DND-41 (cell line): ENCODE measurements around the gene PEX16.

Experiments used
- ATAC-seq: fragments of 200-7000 bp; cut with Tn5 transposase; 3 replicates; pipeline ENCODE4 v1.9.1; 2021; ENCODE audit warnings: low read depth; ENCODE audit not compliant: insufficient read depth
- DNase-seq: peaks from one replicate; pipeline ENCODE4 v3.0.0-alpha.2; 2020
- H2AFZ ChIP-seq: 2 replicates; pipeline ENCODE4 v1.6.0; 2012; ENCODE audit warnings: low read depth, low read length
- H3K27ac ChIP-seq: 2 replicates; pipeline ENCODE4 v1.5.1; 2012; ENCODE audit warnings: low read length, inconsistent platforms
- H3K27me3 ChIP-seq: fragments of 200-600 bp; sonication (generic); 2 replicates; pipeline ENCODE4 v1.6.0; 2012; ENCODE audit warnings: low read length, mild to moderate bottlenecking, inconsistent platforms; ENCODE audit not compliant: insufficient read depth, poor library complexity
- H3K36me3 ChIP-seq: 2 replicates; pipeline ENCODE4 v1.5.1; 2012; ENCODE audit warnings: low read length, inconsistent platforms; ENCODE audit not compliant: insufficient read depth
- H3K4me1 ChIP-seq: 2 replicates; pipeline ENCODE4 v1.5.1; 2012; ENCODE audit warnings: mild to moderate bottlenecking, low read length; ENCODE audit not compliant: insufficient read depth
- H3K4me2 ChIP-seq: 2 replicates; pipeline ENCODE4 v1.6.0; 2012; ENCODE audit warnings: mild to moderate bottlenecking, moderate library complexity, low read length, inconsistent platforms; ENCODE audit not compliant: insufficient read depth
- H3K4me3 ChIP-seq, 2 experiments: fragments of 200-600 bp in 1 of 2; shearing (Covaris generic) in 1 of 2; 2 replicates each; pipeline ENCODE4 v1.5.1; 2012 to 2016; ENCODE audit warnings: inconsistent platforms in 2 of 2, low read length in 2 of 2, mild to moderate bottlenecking in 2 of 2, low read depth in 1 of 2, moderate library complexity in 1 of 2
- H3K79me2 ChIP-seq: 2 replicates; pipeline ENCODE4 v1.6.0; 2012; ENCODE audit warnings: low read length, inconsistent platforms; ENCODE audit not compliant: insufficient read depth
- H3K9ac ChIP-seq: 2 replicates; pipeline ENCODE4 v1.6.0; 2012; ENCODE audit warnings: low read depth, mild to moderate bottlenecking, inconsistent platforms, low read length, moderate library complexity
- H3K9me3 ChIP-seq: 2 replicates; pipeline ENCODE4 v1.5.1; 2012; ENCODE audit warnings: low read length, moderate library complexity, mild to moderate bottlenecking, inconsistent platforms; ENCODE audit not compliant: insufficient read depth, severe bottlenecking
- H4K20me1 ChIP-seq: 2 replicates; pipeline ENCODE4 v1.6.0; 2012; ENCODE audit warnings: low read length; ENCODE audit not compliant: insufficient read depth
- CTCF ChIP-seq: IDR thresholded peaks from 2 replicates; pipeline ENCODE4 v1.5.1; 2012; ENCODE audit warnings: borderline replicate concordance, low read length, moderate library complexity, mild to moderate bottlenecking; ENCODE audit not compliant: poor library complexity, severe bottlenecking; ENCODE audit errors: extremely low read depth
- EZH2 ChIP-seq: IDR thresholded peaks from 3 replicates; pipeline ENCODE4 v1.6.1; 2012; ENCODE audit warnings: borderline replicate concordance, low read depth, mild to moderate bottlenecking, moderate library complexity, low read length, inconsistent platforms; ENCODE audit not compliant: severe bottlenecking

The PEX16 gene

GRCh38 chr11:45918331-45918941 is 759 bp upstream of the PEX16 start:
- Histone ChIP-seq H3K4me2 (peak overlapping the region; percentile 94), H3K9me3 (no peaks in the 10 kb centered on the region), H3K79me2 (peaks cover 21% of the 10 kb centered on the region), H3K27ac (peak overlapping the region; percentile 82), H2AFZ (peak overlapping the region; percentile 89), H3K4me1 (peaks cover 32% of the 10 kb centered on the region), H3K9ac (peak overlapping the region; percentile 74), H3K36me3 (peaks cover 29% of the 10 kb centered on the region), H3K4me3 (peak overlapping the region; percentile 64 to 91), H4K20me1 (peaks cover 10% of the 10 kb centered on the region), H3K27me3 (no peaks in the 10 kb centered on the region)
- no peak for TF ChIP-seq EZH2
- no peak for TF ChIP-seq CTCF
- DNase-seq (peak; percentile 74), ATAC-seq (peak; percentile 52)

GRCh38 chr11:45917286-45917622 is 423 bp downstream of the PEX16 start:
- H3K9me3 ChIP-seq = no peaks in the 10 kb centered on the region
- H3K9ac ChIP-seq = peak overlapping the region; percentile 74
- H3K4me2 ChIP-seq = peak overlapping the region; percentile 94
- H2AFZ ChIP-seq = peak overlapping the region; percentile 89
- H3K27ac ChIP-seq = peak overlapping the region; percentile 82
- H3K27me3 ChIP-seq = no peaks in the 10 kb centered on the region
- no peak for ATAC-seq
- no peak for DNase-seq
- H3K4me3 ChIP-seq = peak overlapping the region; percentile 64 to 91
- peaks cover 35% of the 10 kb centered on the region for H3K36me3 ChIP-seq
- peaks cover 21% of the 10 kb centered on the region for H3K79me2 ChIP-seq
- TF ChIP-seq EZH2 (no peak), CTCF (no peak)
- peaks cover 32% of the 10 kb centered on the region for H3K4me1 ChIP-seq
- H4K20me1 ChIP-seq = peaks cover 10% of the 10 kb centered on the region

GRCh38 chr11:45915446-45915845 is 2.2 kb downstream of the PEX16 start:
- DNase-seq (no peak), ATAC-seq (no peak)
- Histone ChIP-seq H3K27ac (no peak overlapping the region), H3K36me3 (peaks cover 46% of the 10 kb centered on the region), H3K79me2 (peaks cover 21% of the 10 kb centered on the region), H3K4me2 (peak overlapping the region; percentile 94; the same call in 1 of the 2 replicates), H3K4me3 (no peak overlapping the region), H4K20me1 (peaks cover 10% of the 10 kb centered on the region), H2AFZ (no peak overlapping the region), H3K27me3 (no peaks in the 10 kb centered on the region), H3K4me1 (peaks cover 32% of the 10 kb centered on the region), H3K9me3 (no peaks in the 10 kb centered on the region), H3K9ac (no peak overlapping the region)
- TF ChIP-seq CTCF (no peak), EZH2 (no peak)

- Histone ChIP-seq H3K4me3 (no peak overlapping the region), H2AFZ (no peak overlapping the region), H3K4me2 (no peak overlapping the region), H3K27ac (no peak overlapping the region), H3K27me3 (no peaks in the 10 kb centered on the region), H3K9me3 (no peaks in the 10 kb centered on the region), H3K9ac (no peak overlapping the region), H3K79me2 (peaks cover 21% of the 10 kb centered on the region), H3K4me1 (peaks cover 29% of the 10 kb centered on the region), H3K36me3 (peaks cover 58% of the 10 kb centered on the region), H4K20me1 (peaks cover 17% of the 10 kb centered on the region)
- TF ChIP-seq CTCF = no peak
- TF ChIP-seq EZH2 = no peak
- no peak for DNase-seq
- ATAC-seq = no peak
These were observed 3.6 kb downstream of the PEX16 start for GRCh38 chr11:45913942-45914635.
